GM23338 (cell line): Measurements from ENCODE around the gene EHF. TPM values are rescaled to one million over a fixed set of nuclear protein-coding genes. Genes with fewer than 3 reads are reported as not detected.

ENCODE experiments used
- ATAC-seq: fragments of 200-7000 bp; cut with Tn5 transposase; 3 replicates; pipeline ENCODE4 v1.9.1; 2020
- DNase-seq: peaks from one replicate; pipeline ENCODE4 v3.0.0-alpha.2; 2015; ENCODE audit warnings: low spot score
- H2AFZ ChIP-seq: fragments of 200-600 bp; sonication (generic); 2 replicates; pipeline ENCODE4 v1.8.0; 2016; ENCODE audit warnings: antibody characterized with exemption, mild to moderate bottlenecking, moderate library complexity
- H3F3A ChIP-seq: fragments of 200-600 bp; sonication (generic); replicated peaks from 2 replicates; pipeline ENCODE4 v1.8.0; 2017; ENCODE audit warnings: antibody characterized with exemption, mixed run types, low read depth
- H3K27ac ChIP-seq: fragments of 200-600 bp; sonication (generic); 2 replicates; pipeline ENCODE4 v1.6.1; 2016; ENCODE audit warnings: low read depth
- H3K27me3 ChIP-seq: fragments of 200-600 bp; sonication (generic); 2 replicates; pipeline ENCODE4 v1.8.0; 2016; ENCODE audit warnings: mild to moderate bottlenecking, mixed run types, moderate library complexity; ENCODE audit not compliant: insufficient read depth
- H3K36me3 ChIP-seq: fragments of 200-600 bp; sonication (generic); 2 replicates; pipeline ENCODE4 v1.8.0; 2016; ENCODE audit warnings: mild to moderate bottlenecking; ENCODE audit not compliant: insufficient read depth
- H3K4me1 ChIP-seq: fragments of 200-600 bp; sonication (generic); 2 replicates; pipeline ENCODE4 v1.8.0; 2016; ENCODE audit warnings: mild to moderate bottlenecking, moderate library complexity; ENCODE audit not compliant: insufficient read depth
- H3K4me2 ChIP-seq: fragments of 200-600 bp; sonication (generic); 2 replicates; pipeline ENCODE4 v1.7.1; 2017; ENCODE audit warnings: mixed run types
- H3K4me3 ChIP-seq: fragments of 200-600 bp; sonication (generic); 2 replicates; pipeline ENCODE4 v1.6.1; 2016; ENCODE audit warnings: mixed run types
- H3K79me2 ChIP-seq: fragments of 200-600 bp; sonication (generic); replicated peaks from 2 replicates; pipeline ENCODE4 v1.8.0; 2017; ENCODE audit warnings: mild to moderate bottlenecking; ENCODE audit not compliant: insufficient read depth
- H3K9me2 ChIP-seq: fragments of 200-600 bp; sonication (generic); 2 replicates; pipeline ENCODE4 v1.8.0; 2017; ENCODE audit not compliant: insufficient read depth
- H4K20me1 ChIP-seq: fragments of 200-600 bp; sonication (generic); replicated peaks from 2 replicates; pipeline ENCODE4 v1.8.0; 2017; ENCODE audit warnings: mild to moderate bottlenecking; ENCODE audit not compliant: insufficient read depth
- H3K27ac Mint-ChIP-seq: 2 replicates; pipeline ENCODE4 v1.8.0; 2020; ENCODE audit warnings: inconsistent platforms, mild to moderate bottlenecking, moderate library complexity, mixed read lengths
- H3K27me3 Mint-ChIP-seq: 3 replicates; pipeline ENCODE4 v1.8.0; 2022; ENCODE audit warnings: low read depth, mild to moderate bottlenecking, moderate library complexity, mixed read lengths, inconsistent platforms; ENCODE audit not compliant: insufficient read depth, poor library complexity
- H3K36me3 Mint-ChIP-seq: 3 replicates; pipeline ENCODE4 v1.8.0; 2021; ENCODE audit warnings: low read depth, mild to moderate bottlenecking, inconsistent platforms, moderate library complexity, mixed read lengths
- H3K4me1 Mint-ChIP-seq: 3 replicates; pipeline ENCODE4 v1.8.0; 2020; ENCODE audit warnings: mild to moderate bottlenecking, inconsistent platforms, mixed read lengths
- H3K4me3 Mint-ChIP-seq: 3 replicates; pipeline ENCODE4 v1.8.0; 2021; ENCODE audit warnings: moderate library complexity, mild to moderate bottlenecking, inconsistent platforms, mixed read lengths
- H3K9me3 Mint-ChIP-seq: 3 replicates; pipeline ENCODE4 v1.8.0; 2020; ENCODE audit warnings: moderate library complexity, mild to moderate bottlenecking, inconsistent platforms, mixed read lengths
- CREB1 ChIP-seq: fragments of 250-450 bp; sonication (Bioruptor Pico); IDR thresholded peaks from 2 replicates; pipeline ENCODE4 v1.5.0; 2020; ENCODE audit warnings: low read depth, mild to moderate bottlenecking, moderate library complexity
- CTCF ChIP-seq, 2 experiments: fragments of 200-600 bp in 1 of 2; sonication (generic) in 1 of 2; conservative IDR thresholded peaks; 2 replicates each; pipeline versions ENCODE4 v1.5.1 to v1.6.1; 2016 to 2017; ENCODE audit warnings: antibody characterized with exemption in 2 of 2, low read depth in 2 of 2, mild to moderate bottlenecking in 2 of 2, moderate library complexity in 1 of 2
- ETS1 ChIP-seq: IDR thresholded peaks from 2 replicates; pipeline ENCODE4 v1.6.1; 2016; ENCODE audit warnings: antibody characterized with exemption
- EZH2 ChIP-seq: fragments of 200-600 bp; sonication (generic); IDR thresholded peaks from one replicate; pipeline ENCODE4 v1.8.0; 2017; ENCODE audit warnings: antibody characterized with exemption, mild to moderate bottlenecking, low read depth; ENCODE audit not compliant: unreplicated experiment
- EZH2phosphoT487 ChIP-seq: fragments of 200-600 bp; sonication (generic); IDR thresholded peaks from one replicate; pipeline ENCODE4 v1.8.1; 2018; ENCODE audit warnings: antibody characterized with exemption; ENCODE audit not compliant: unreplicated experiment
- JUNB ChIP-seq: IDR thresholded peaks from one replicate; pipeline ENCODE4 v1.6.1; 2016; ENCODE audit warnings: antibody characterized with exemption; ENCODE audit not compliant: unreplicated experiment
- REST ChIP-seq: IDR thresholded peaks from one replicate; pipeline ENCODE4 v1.6.1; 2018; ENCODE audit warnings: antibody characterized with exemption; ENCODE audit not compliant: unreplicated experiment
- STAT1 ChIP-seq: IDR thresholded peaks from one replicate; pipeline ENCODE4 v1.6.1; 2016; ENCODE audit warnings: antibody characterized with exemption; ENCODE audit not compliant: unreplicated experiment
- ZNF114 ChIP-seq: fragments of 250-450 bp; sonication (Bioruptor Pico); IDR thresholded peaks from 2 replicates; pipeline ENCODE4 v1.5.0; 2020; ENCODE audit warnings: mild to moderate bottlenecking, moderate library complexity
- ZNF331 ChIP-seq: fragments of 250-450 bp; sonication (Bioruptor Pico); IDR thresholded peaks from 2 replicates; pipeline ENCODE4 v1.5.0; 2020; ENCODE audit warnings: low read depth, mild to moderate bottlenecking, moderate library complexity
- polyA plus RNA-seq: library from polyadenylated mRNA; unstranded; fragments of >200 nt; fragmentation: Nextera tagmentation; extraction: Ambion mirVana; gene quantifications from 2 replicates; pipeline ENCODE4 v1.2.1, GENCODE V29; 2016
- total RNA-seq: library from RNA; depleted of rRNA; stranded (reverse); fragments of >200 nt; shearing (Covaris generic); gene quantifications from 2 replicates; pipeline ENCODE4 v1.2.3, GENCODE V29; 2014

EHF gene
- total and polyA plus RNA-seq, 2 experiments from 2014 or later: not detected

GRCh38 chr11:34669458-34669857 lies 48.6 kb downstream of the EHF start:
- no peaks in the 10 kb centered on the region for H3F3A ChIP-seq

GRCh38 chr11:34671117-34671516 lies 50.2 kb downstream of the EHF start:
- Mint-ChIP-seq H3K27ac (no peak overlapping the region), H3K36me3 (no peaks in the 10 kb centered on the region), H3K9me3 (no peaks in the 10 kb centered on the region; the same call in 2 of the 3 replicates), H3K4me3 (no peak overlapping the region), H3K4me1 (peaks cover 8% of the 10 kb centered on the region; the same call in 2 of the 3 replicates), H3K27me3 (peaks cover 3% of the 10 kb centered on the region)
- Histone ChIP-seq H3K27me3 (no peaks in the 10 kb centered on the region), H3K79me2 (no peaks in the 10 kb centered on the region), H4K20me1 (no peaks in the 10 kb centered on the region), H3K9me2 (peaks cover 2% of the 10 kb centered on the region; the same call in 1 of the 2 replicates), H2AFZ (no peak overlapping the region), H3K27ac (no peak overlapping the region), H3F3A (no peaks in the 10 kb centered on the region), H3K4me1 (peaks cover 9% of the 10 kb centered on the region; the same call in 1 of the 2 replicates), H3K36me3 (no peaks in the 10 kb centered on the region), H3K4me3 (no peak overlapping the region), H3K4me2 (no peak overlapping the region)
- DNase-seq (no peak), ATAC-seq (no peak)
- TF ChIP-seq EZH2: no peak
- TF ChIP-seq ETS1: no peak
- TF ChIP-seq CREB1 (CRISPR knock-in tag): no peak
- no peak for TF ChIP-seq EZH2phosphoT487
- no peak for TF ChIP-seq CTCF (conservative IDR thresholded peaks at IDR 0.05; ENCODE audit: low read depth in 2 of 2)
- no peak for TF ChIP-seq STAT1
- no peak for TF ChIP-seq REST
- TF ChIP-seq ZNF114 (CRISPR knock-in tag): no peak
- TF ChIP-seq ZNF331: no peak

More at GRCh38 chr11:34669458-34669857, 48.6 kb downstream of the EHF start:
- no peak overlapping the region for H3K4me3 Mint-ChIP-seq
- ATAC-seq (no peak), DNase-seq (no peak)
- peaks cover 8% of the 10 kb centered on the region; the same call in 2 of the 3 replicates for H3K4me1 Mint-ChIP-seq
- H3K9me2 ChIP-seq: peaks cover 2% of the 10 kb centered on the region; the same call in 1 of the 2 replicates
- H3K27me3 ChIP-seq: no peaks in the 10 kb centered on the region
- H3K36me3 ChIP-seq: no peaks in the 10 kb centered on the region
- no peaks in the 10 kb centered on the region for H3K36me3 Mint-ChIP-seq
- H3K27me3 Mint-ChIP-seq: peaks cover 3% of the 10 kb centered on the region
- H4K20me1 ChIP-seq: no peaks in the 10 kb centered on the region
- no peak overlapping the region for H3K4me2 ChIP-seq
- H2AFZ ChIP-seq: peak overlapping the region; percentile 15
- H3K27ac Mint-ChIP-seq: no peak overlapping the region
- peaks cover 9% of the 10 kb centered on the region; the same call in 1 of the 2 replicates for H3K4me1 ChIP-seq
- H3K9me3 Mint-ChIP-seq: no peaks in the 10 kb centered on the region; the same call in 2 of the 3 replicates
- H3K4me3 ChIP-seq: no peak overlapping the region
- no peaks in the 10 kb centered on the region for H3K79me2 ChIP-seq
- no peak overlapping the region for H3K27ac ChIP-seq
- TF ChIP-seq CTCF (conservative IDR thresholded peaks at IDR 0.05; ENCODE audit: low read depth in 2 of 2) (no peak), ZNF331 (no peak), JUNB (no peak)
